ENCODE data around the gene UPK3B.
"Not testable (repeated sequence)": the region's sequence is repeated elsewhere in the genome, so short reads cannot be mapped to it uniquely, and the experiment has no call there.

The UPK3B gene

GRCh38 chr7:76509931-76510877 lies at the start of gene UPK3B:
Gene UPK3B, plus strand, starts transcription at chr7:76510552. Its CDS starts 101 bp downstream, at chr7:76510653.
- DNase-seq (ENCODE audit: low read depth in 2 of 3, low spot score in 2 of 3) = no peak

DNA sequence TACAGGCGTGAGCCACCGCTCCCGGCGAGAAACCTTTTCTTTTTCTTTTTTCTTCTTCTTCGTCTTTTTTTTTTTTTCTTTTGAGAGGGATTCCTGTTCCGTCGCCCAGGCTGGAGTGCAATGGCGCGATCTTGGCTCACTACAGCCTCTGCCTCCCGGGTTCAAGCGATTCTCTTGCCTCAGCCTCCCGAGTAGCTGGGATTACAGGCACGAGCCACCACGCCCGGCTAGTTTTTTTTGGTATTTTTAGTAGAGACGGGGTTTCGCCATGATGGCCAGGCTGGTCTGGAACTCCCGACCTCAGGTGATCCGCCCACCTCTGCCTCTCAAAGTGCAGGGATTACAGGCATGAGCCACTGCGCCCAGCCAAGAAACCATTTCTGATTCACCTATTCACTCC lies 49.6 kb upstream of the UPK3B start:
- DNase-seq (ENCODE audit: low read depth in 2 of 3, low spot score in 2 of 3) = not testable (repeated sequence)

- peak in 2 of 3 experiments; percentile 28 to 40 for DNase-seq (ENCODE audit: low read depth in 2 of 3, low spot score in 2 of 3)
Observed at GRCh38 chr7:76461464-76462101, 48.8 kb upstream of the UPK3B start, which contains the start of gene DTX2. Gene DTX2, plus strand, starts transcription at chr7:76461709. Its CDS starts 18,801 bp downstream, at chr7:76480510.

GRCh38 chr7:76462271-76462882 lies 48.0 kb upstream of the UPK3B start:
- DNase-seq (ENCODE audit: low read depth in 2 of 3, low spot score in 2 of 3) = not testable (repeated sequence)

GRCh38 chr7:76464959-76465358 lies 45.4 kb upstream of the UPK3B start:
- DNase-seq (ENCODE audit: low read depth in 2 of 3, low spot score in 2 of 3) = not testable (repeated sequence)

- DNase-seq (ENCODE audit: low read depth in 2 of 3, low spot score in 2 of 3) = not testable (repeated sequence)
Observed at GRCh38 chr7:76465950-76466349, 44.4 kb upstream of the UPK3B start.

- not testable (repeated sequence) for DNase-seq (ENCODE audit: low read depth in 2 of 3, low spot score in 2 of 3)
Observed at GRCh38 chr7:76467743-76468404, 42.5 kb upstream of the UPK3B start.

- not testable (repeated sequence) for DNase-seq (ENCODE audit: low read depth in 2 of 3, low spot score in 2 of 3)
Observed at GRCh38 chr7:76471556-76472221, 38.7 kb upstream of the UPK3B start.

GRCh38 chr7:76473097-76473496 lies 37.3 kb upstream of the UPK3B start:
- DNase-seq (ENCODE audit: low read depth in 2 of 3, low spot score in 2 of 3) = not testable (repeated sequence)

- DNase-seq (ENCODE audit: low read depth in 2 of 3, low spot score in 2 of 3) = not testable (repeated sequence)
Observed at GRCh38 chr7:76476280-76476679, 34.1 kb upstream of the UPK3B start.

DNA sequence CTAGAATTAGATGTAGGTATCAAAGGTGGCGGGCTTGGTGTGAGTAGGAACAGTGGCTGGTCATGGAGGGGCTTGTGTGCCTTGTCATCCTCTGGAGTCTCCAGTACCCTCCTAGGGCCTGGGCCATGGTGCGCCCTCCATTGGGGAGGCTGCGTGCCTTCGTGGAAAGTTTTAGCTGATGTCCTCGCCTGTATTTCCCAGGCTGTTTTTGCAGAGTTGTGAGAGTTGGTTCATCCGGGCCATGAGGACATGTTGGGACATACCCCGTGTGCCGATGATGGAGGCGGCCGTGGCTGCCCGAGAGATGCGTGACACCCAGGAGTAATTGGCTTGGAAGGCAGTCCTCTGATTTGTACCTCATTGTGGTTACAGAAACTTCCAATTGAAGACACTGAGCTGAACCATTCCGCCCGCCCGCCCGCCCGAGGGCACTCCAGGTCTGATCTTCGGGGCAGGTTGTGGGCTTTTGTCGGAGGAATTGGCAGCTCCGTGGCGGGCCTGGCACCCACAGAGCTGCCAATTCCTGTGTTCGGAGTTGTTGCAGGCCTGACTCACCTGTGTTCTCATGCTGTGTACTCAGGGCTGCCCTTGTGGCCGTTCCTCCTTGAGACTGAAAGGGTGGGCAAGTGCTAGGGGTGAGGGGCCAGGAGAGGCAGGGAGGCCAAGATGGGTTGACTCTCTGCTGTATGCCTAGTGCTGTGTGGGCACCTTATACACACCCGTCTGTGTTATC lies 33.4 kb upstream of the UPK3B start:
- not testable (repeated sequence) for DNase-seq (ENCODE audit: low read depth in 2 of 3, low spot score in 2 of 3)

DNA sequence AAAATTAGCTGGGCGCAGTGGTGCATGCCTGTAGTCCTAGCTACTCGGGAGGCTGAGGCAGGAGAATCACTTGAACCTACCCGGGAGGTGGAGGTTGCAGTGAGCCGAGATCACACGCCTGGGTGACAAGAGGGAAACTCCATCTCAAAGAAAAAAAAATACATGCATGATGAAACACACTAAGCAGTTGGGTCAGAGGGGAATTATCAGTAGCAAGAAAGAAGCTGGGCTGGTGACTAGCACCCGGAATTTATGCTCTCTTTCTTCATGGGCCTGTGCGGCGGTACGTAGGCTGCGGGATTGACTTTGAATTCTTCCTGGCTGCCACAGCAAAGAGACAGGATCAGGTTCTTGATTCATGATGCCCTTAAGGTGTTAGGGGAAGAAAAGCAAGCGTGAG lies 30.7 kb upstream of the UPK3B start:
- DNase-seq (ENCODE audit: low read depth in 2 of 3, low spot score in 2 of 3) = not testable (repeated sequence)

DNA sequence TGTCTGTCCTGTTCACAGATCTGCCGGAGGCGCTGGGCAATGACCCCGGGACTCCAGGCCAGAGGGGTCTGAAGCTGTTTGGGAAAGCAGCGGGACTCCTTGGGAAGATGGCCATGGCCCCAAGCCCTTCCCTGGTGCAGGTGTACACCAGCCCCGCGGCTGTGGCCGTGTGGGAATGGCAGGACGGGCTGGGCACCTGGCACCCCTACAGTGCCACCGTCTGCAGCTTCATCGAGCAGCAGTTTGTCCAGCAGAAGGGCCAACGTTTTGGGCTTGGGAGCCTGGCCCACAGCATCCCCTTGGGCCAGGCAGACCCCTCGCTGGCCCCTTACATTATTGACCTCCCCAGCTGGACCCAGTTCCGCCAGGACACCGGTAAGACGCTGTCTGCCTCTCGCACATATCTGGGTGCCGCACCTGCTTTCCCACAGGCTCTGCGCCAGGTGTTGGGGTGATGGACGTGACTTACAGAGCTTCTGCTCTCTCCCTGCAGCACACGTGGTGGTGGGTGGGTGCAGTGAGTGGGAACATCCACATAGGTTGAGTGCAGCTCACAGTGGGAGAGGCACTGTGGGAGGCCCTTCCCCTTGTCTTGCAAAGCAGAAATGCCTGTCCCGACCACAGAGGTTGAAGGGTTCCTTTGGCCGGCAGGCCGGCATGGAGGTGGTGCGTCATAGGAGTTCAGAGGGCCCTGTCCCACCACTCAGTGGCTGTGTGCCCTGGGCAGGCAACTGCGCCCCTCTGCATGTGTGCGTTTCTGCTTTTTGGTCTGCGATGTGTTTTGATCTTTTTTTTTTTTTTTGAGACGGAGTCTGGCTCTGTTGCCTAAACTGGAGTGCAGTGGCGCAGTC lies 29.7 kb upstream of the UPK3B start:
- DNase-seq (ENCODE audit: low read depth in 2 of 3, low spot score in 2 of 3) = not testable (repeated sequence)

GRCh38 chr7:76482660-76483059 lies 27.7 kb upstream of the UPK3B start:
- DNase-seq (ENCODE audit: low read depth in 2 of 3, low spot score in 2 of 3) = not testable (repeated sequence)

DNA sequence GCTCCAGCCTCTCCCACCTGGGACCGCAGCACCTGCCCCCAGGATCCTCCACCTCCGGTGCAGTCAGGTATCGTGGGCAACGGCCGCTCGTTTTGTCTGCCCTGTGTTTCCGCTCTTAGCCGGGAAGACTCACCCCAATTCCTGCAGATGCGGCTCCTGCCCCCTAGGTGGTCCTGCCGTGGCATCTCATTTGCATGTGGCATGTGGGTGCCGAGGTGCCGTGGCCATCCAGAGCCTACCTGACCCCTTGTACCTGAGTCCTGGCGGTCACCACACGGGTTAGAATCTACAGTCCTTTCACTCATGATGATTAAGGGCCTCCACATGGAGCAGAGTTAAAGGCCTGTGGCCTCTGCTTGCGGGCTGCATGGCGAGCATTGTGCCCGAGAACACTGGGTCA lies 27.3 kb upstream of the UPK3B start:
- not testable (repeated sequence) for DNase-seq (ENCODE audit: low read depth in 2 of 3, low spot score in 2 of 3)

- not testable (repeated sequence) for DNase-seq (ENCODE audit: low read depth in 2 of 3, low spot score in 2 of 3)
Observed at GRCh38 chr7:76484456-76484855, 25.9 kb upstream of the UPK3B start.

DNA sequence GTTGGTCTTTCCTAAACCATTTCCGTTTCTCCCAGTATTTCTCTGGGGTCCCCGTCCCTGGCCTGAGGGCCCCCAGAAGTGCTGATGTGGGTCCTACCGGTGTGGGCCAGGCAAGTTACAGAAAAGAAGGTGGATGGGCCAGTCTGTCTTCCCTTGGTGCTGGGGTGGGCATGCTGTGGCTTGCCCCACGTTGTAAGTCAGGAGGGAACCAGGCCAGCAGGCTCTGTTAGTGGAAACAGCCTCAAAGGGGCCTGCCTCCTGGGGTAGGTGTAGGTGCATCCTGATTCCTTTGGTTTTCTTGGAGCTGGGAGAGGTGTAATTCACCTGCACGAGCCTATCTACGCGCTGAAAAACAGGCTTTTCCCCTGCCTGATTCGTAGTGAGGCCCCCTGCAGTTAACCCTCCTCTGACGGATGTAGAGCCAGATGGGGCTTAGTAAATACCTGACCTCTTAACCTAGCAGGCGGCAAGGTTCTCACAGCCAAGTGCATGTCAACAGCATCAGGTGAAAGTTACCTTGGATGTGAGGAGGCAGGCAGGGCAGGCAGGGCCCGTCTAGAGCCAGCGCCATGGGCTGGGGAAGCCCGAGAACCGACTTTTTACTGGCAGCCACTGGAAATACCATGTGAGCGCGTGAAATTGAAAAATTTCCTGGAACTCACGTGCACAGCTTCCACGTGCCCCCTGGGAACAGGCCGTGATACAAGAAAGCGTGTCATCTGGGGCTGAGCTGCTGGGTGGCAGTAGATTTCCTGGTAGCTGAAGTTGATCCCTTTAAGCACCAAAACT lies 24.3 kb upstream of the UPK3B start:
- DNase-seq (ENCODE audit: low read depth in 2 of 3, low spot score in 2 of 3) = not testable (repeated sequence)

DNA sequence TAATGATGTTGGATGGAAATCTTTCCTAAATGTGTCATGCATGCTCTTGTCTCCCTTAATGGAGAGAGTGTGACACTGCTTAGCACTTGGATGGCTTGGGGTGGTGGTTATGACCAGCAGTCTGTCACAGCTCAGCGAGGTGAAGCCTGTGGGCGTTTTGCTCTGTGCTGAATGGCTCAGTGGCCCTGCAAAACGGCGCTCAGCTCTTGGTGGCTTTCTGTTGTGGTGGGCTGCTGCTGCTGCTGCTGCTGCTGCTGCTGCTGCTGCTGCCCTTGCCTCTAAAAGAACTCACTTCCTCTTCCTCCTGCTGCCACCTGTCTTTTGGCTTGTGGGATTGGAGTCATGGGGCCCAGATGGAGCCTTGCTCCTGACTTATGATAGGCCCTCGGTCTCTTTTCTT lies 23.7 kb upstream of the UPK3B start:
- DNase-seq (ENCODE audit: low read depth in 2 of 3, low spot score in 2 of 3) = not testable (repeated sequence)
